NCI-H510A (cell line): ENCODE measurements around the gene RPL26.
A peak's percentile ranks its signal among the peaks of the same experiment; 100 is the strongest.
"Not testable (repeated sequence)": the region's sequence is repeated elsewhere in the genome, so short reads cannot be mapped to it uniquely, and the experiment has no call there.

Source experiments
- DNase-seq: peaks from one replicate; lab custom pipeline; 2025; lab: John Stamatoyannopoulos, UW

RPL26 gene

DNA sequence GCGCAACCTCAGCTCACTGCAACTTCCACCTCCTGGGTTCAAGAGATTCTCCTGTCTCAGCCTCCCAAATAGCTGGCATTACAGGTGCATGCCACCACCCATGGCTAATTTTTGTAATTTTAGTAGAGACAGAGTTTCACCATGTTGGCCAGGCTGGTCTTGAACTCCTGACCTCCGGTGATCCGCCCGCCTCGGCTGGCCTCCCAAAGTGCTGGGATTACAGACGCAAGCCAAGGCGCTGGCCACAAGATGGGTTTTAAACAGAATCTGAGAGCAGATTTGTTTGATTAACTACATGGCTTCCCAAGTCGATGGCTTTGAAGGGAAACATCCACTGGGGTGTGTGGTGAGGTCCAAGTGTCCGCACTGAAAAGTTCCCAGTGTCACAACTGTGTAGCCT is 11.5 kb upstream of the RPL26 start:
- not testable (repeated sequence) for DNase-seq

DNA sequence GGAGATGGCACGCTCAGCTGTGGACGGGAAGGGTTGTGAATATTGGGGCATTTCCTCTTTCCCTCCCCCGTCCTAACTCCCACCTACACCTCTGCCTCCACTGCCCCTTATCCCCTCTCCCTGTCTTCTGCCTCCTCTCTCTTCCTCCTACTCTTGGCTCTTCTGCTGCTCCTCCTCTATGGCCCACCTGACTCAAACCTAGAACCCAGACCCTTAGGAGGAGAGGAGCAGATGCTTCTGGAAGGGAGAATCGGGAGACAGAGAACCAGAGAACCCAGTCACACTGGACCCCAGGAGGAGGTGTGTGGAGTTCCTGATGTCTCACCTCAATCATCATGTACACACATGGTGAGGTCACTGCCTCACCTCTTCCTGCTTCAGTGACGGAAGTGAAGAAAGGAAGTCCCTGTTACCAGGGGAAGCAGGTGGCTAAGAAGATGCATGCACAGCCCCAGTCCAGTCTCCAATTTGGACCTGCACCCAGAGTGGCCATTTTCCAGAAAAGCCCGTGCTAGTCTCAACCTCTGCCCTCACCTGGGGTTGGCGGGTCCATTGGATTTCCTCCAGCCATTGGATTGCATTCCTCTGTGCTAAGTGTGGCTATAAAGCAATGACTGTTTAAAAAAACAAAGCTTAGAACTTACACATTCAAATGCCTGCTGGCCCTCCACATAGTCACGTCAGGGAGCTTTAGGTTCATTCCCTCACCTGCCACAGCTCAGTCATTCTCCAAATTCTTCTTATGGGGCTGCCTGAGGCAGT is 10.7 kb upstream of the RPL26 start:
- no peak for DNase-seq

DNA sequence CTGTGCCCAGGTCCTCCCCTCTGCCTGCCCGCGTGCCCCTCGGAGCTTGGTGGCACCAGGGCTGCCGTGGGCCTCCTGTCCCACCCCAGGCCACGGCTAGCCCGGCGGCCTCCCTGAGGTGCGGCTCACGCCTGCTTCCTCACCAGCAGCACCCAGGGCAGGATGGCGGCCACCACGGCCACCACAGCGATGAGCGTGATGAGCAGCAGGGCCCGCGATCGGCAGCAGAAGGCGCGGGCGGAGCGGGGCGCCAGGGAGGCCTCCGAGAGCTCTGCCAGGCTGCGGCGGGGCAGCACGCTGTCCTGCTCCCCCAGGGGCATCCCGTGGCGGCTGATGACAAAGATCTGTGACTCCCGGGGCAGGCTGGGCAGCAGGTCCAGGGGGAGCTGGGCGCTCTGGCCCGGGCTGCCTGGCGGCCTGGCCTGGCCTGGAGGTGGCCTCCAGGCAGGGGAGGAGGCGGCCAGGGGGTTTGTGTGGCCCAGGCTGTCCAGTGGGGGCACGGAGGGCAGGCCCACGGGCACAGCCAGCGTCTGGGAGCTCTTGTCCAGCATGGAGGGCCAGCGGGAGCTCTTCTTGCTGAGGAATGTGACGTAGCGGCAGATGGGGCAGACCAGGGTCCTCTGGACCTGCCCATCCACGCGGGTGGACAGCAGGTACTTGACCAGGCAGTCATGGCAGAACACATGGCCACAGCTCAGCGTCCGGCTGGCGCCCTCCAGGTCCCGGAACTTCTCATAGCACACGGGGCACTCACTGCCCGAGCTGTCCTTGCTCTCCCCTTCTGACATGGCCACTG is 9.9 kb upstream of the RPL26 start:
- DNase-seq, result no peak

DNA sequence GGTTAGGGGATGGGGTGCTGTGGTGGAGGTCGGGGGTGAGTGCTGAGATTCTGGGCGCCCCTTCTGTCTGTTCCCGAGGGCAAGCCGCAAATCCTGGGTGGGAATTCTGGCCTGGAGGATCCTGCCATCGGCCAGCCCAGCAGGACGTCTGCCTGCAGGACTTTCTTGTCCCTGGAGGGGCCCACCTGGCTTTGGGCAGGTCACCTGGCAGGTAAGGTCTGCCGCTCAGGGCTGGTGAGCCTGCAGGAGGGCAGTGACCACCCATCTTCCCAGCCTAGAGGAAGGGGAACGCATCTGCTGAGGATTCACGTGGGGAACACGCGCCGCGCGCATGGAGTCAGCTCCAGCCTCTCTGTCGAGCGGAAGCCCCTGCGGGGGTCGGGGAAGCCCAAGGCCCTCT is 9.3 kb upstream of the RPL26 start:
- no peak for DNase-seq

DNA sequence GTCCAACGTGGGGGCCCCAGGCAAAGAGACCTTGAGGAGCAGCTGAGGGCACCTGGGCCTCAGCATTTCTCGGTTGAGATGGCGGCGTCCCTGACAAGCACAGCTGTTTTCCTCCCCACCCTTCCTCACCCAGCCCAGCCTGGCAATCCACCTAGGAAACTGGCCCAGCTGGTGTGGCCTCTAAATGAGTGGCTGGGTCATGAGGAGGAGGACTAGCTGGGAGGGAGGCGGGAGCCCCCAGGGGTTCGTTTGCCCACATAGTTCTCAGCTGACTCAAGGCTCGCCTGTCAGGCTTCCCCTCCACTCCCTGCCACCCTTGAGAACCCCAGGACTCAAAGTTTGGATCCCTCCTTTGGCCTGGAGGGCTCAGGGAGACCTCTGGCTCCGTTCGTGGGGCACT is 8.7 kb upstream of the RPL26 start:
- no peak for DNase-seq

DNA sequence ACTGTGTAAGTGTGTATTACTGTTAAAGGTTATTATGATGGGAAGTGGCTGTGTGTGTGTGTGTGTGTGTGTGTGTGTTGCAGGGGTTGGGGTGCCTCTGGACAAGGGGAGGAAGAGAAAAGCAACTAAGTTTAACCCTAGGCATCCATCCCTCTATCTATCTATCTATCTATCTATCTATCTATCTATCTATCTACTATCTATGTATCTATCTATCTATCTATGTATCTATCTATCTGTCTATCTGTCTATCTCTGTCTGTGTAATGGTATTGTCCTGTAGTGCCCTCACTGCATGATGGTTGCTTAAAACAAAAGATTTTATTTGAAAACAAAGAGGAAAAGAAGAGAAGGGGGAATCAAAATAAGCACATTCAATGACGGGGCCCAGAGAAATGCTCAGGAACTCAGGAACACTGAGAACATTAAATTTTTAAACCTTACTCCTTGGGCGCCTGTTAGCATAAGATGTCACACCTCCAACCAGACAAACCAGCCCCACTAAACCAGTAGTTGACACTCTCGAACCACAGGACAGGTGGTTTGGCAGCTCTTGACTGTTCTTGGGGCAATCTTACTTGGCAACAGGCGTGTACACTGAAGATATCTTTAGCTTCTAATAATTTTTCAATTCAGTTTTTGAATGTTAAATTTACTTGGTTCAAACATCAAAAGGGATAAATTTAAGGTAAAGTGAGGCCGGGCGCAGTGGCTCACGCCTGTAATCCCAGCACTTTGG is 5.1 kb upstream of the RPL26 start:
- DNase-seq, result no peak

DNA sequence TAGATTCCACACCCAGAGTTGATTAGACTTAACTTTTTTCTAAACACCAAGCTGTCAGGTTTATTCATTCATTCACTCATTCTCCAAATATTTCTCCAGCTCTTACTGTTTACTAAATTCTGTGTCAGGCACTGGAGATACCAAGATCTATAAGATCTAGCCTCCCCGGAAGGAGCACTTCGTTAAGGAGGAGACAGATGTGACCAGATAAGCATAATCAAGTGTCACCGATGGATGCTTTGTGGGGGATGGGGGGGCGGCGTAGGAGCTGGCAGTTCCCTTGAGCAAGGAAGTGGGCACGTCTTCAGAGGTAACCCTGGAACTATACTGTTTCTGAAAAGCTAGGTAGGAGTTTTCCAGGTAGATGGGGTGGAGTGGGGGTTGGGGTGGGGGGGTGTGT is 3.8 kb upstream of the RPL26 start:
- DNase-seq, result no peak

DNA sequence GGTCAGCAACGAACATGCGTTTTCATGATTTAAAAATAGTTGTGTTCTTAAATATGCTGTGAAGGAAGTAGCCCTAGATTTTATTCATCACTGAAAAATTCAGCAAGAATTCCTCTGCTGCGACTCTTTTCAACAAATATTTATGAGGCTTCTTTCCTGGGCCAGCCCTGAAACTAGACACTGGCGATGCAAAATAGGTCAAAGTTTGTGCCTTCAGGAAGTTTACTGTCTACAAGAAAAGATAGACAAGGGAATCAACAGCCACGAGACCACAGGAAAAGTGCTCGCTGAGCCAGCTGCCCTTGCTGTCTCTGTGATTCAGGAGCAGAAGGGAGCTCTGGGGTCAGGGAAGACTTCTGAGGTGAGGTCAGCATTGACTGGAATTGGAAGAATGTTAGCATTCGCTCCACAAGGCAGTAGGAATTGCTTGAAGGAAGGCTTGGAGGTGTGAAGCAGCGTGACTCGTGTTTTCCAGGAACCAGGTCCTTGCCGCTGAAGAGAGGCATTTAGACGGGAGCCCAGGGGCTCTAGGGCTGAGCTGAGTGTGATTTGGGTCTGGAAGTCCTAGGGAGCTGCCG is 1.9 kb upstream of the RPL26 start:
- DNase-seq, result no peak

DNA sequence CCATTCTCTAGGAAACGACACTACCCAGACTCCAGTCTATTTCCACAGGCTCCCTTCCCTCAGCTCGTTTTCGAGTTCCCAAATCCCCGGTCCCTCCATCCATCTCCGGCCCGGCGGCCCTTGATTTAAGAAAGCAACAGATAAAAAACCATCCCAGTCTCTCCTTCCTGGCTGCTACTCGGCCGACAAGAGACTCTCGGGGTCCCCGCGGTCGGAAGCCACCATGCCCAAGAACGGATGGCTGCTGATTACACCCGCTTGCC is 182 bp downstream of the RPL26 start:
- no peak for DNase-seq

DNA sequence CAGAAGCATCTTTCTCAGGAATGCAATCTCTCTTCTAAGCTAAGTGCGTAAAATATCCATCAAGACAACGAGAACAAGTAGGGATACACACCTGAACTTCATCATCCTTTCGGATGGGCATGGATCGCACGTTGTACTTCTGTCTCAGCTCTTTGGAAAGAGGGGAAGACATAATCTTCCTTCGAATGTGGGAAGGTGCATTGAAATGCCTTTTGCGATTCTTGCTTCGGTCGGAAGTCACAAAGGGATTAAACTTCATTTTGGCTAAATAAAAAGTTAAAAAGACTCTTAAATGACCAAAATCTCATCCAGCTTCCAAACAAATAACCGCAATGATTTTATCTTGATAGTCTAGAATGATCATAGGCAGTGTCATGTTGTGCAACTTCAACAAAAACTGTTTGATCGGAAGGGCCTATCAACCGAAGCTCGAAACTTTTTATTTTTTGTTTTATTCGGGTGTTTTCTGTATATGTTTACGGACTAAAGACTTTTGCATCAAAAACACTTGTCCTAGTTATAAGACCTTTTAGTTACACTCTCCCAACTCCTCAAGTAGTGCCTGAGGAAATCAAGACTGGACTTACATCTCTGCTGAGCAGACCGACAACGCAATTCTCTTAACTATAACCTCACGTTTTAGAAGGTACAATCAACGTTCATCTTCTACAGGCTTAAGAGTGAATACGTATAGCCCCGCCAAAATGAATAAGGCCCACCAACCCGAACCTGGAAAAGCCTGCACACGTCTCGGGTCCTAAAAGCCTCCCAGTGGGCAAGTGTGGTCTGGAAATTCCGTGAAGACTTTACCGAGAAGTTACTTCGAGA is 727 bp downstream of the RPL26 start:
- DNase-seq, result no peak

DNA sequence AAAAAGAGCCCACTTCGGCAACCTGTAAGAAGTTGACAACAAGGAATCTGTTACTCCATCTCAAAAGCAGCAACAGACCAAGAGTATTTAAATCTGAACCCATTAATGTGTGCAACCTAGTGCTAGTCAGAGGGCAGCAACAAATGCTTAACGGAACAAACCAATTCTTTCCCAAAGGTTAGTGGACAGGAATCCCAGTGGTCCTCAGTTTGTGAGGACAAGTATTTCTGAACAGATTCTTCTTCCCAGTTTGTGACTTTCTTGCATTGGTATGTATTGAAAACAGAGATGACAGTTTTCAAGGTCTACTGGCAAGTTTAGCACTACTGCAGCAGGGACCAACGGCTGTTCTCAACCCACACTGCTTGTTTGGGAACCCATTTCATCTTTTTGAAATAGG is 2.9 kb downstream of the RPL26 start:
- DNase-seq, result no peak

DNA sequence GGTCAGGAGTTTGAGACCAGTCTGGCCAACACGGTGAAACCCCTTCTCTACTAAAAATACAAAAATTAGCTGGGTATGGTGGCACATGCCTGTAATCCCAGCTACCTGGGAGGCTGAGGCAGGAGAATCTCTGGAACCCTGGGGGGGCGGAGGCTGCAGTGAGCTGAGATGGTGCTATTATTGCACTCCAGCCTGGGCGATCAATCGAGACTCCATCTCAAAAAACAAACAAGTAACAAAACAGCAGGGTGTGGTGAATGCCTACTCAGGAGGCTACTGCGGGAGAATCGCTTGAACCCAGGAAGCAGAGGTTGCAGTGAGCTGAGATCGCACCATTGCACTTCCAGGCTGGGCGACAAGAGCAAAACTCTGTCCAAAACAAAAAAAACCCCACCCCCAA is 4.9 kb downstream of the RPL26 start:
- not testable (repeated sequence) for DNase-seq

DNA sequence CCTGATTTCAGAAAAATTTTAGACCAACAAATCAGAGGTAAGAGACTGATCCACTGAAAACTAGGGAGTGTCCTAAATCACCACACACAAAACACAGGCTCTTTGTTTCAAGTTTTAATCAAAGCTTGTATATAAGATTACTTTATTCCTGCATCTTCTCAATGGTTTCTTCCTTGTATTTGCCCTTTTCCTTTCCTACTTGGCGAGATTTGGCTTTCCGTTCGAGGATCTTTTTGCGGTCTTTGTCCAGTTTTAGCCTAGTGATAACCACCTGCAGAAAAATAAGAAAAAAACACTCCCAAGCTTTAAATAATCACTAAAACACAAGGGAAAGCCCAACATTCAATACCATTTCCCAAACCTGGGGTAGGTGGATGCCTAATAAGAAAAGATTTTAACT is 5.6 kb downstream of the RPL26 start:
- DNase-seq, result no peak

DNA sequence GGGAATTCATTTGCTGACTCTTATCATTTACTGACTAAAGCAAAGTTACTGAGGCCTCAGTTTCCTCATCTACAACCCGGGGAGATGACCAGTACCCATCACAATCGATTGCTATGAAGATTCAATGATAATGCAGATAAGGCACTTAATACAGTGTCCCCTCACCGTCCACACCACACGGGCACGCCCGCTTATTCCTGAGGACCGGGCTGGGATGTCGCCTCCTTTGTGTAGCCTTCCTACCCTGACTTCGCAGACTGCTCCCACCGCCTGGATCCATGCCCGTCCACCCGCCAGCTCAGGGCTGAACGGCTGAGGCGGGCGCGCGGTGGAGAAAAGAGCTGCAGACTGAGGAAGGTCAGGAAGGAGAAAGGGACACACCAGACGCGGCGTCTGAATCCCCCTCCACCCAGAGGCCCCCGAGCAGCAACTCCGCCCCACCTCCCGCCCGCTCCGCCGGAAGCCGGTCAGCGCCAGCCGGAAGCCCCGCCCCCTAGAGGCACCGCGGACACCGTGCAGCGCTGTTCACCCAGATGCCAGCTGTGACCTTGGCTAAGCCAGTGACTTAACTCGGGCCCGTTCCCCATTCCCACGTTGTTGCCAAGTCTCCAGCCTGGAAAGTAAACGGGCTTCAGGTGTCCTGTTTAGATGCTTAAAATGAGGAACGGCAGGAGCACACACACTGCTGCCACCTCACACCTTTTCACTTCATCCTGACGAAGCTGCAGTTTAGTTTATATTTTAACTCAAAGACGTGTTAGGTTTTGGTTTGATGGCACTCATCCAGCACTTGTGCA is 6.5 kb downstream of the RPL26 start, which contains the start of gene KRABD2:
TSS of gene KRABD2 (minus strand) at position 434 of the 797 bp plus-strand sequence.
- peak; percentile 87 for DNase-seq

DNA sequence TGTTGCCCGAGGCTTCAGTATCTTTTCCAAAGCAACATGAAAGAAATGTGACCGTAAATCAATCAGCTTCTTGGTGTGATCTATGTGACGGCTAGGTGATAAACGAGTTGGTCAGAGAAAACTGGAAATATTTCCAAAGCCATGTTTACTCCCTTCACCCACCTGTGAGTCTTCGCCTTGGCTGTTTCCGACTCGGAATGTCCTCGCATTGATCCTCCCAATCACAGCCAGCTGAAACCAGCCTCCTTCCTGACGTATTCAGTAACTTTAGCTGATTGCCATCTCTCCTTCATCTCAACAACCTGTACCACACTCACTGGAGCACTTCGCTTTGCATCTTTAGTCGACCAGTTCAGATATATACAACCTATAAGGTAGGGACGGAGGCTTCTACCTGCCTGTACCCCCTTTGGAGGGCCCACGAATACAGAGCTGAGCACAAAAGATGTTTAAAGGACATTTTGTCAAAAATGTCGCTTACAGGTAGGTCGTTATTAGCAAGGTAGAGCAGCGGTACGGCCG is 7.2 kb downstream of the RPL26 start:
- no peak for DNase-seq

DNA sequence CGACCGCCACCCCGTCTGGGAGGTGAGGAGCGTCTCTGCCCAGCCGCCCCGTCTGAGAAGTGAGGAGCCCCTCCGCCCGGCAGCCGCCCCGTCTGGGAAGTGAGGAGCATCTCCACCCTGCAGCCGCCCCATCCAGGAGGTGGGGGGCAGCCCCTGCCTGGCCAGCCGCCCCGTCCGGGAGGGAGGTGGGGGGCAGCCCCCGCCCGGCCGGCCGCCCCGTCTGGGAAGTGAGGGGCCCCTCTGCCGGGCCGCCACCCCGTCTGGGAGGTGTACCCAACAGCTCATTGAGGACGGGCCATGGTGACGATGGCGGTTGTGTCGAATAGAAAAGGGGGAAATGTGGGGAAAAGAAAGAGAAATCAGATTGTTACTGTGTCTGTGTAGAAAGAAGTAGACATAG is 9.1 kb downstream of the RPL26 start:
- DNase-seq, result not testable (repeated sequence)

DNA sequence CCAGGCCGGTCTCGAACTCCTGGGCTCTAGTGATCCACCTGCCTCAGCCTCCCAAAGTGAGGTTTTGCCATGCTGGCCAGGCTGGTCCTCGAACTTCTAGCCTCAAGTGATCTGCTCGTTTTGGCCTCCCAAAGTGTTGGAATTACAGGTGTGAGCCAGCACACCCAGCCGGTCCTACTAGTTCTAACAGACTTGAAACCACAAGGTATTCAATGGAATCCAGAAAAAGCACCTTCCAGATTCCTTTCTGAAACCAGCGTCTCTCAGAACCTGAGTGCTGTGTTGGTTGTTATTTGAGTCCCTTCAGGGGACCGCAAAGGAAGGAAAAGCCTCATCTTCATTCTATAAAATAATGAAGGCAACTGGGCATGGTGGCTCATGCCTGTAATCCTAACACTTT is 10.6 kb downstream of the RPL26 start:
- no peak for DNase-seq

DNA sequence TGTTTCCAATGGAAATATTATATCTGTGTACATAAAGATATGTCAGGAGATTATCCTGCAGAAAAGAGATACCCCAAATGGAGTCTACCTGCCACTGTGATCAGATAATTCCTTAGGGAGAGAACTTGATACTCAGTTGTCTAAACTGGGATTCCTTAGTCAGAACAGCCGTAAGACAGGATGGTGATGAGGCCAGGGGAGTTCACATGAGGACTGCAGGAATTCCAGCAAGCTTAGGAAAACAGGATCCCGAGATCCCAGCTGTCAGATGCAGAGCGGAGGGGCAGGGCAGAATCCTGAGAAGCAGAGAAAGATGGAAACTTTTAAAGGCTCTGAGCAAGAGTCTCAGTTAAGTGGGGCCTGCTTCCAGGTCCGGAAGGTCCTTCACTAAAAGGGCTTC is 11.2 kb downstream of the RPL26 start:
- no peak for DNase-seq

DNA sequence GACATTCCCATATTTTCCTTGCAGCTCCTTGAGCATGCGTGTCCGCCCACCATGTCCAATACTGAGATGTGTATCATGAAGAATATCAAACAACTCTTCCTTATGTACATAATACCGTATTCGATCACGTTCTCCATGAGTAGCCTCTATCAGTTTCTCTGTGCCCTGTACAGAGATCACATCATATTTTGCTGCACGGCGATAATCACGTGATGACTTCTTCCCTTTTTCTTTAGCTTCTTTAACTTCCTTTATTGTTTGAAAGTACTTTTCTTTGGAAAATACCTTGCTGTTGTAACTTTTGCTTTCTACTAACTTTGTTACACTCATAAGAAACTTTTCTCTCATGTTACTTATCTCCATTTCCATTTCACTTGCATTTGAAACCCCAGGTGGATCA is 13.0 kb downstream of the RPL26 start:
- DNase-seq, result no peak

DNA sequence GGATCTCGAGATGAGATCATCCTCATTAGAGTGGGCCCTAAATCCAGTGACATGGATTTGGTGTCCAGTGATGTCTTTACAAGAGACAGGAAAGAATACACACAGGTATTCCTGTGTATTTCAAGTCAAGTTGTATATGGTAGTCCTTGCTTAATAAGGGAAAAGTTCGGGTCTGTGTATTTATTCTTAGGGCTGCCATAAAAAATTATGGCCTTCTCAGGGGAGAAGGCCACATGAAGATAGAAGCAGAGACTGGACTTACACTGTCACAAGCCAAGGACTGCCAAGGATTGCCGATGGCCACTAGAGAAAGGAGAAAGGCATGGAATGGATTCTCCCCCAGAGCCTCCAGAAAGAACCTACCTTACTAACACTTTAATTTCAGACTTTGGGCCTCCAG is 14.8 kb downstream of the RPL26 start:
- DNase-seq, result no peak

DNA sequence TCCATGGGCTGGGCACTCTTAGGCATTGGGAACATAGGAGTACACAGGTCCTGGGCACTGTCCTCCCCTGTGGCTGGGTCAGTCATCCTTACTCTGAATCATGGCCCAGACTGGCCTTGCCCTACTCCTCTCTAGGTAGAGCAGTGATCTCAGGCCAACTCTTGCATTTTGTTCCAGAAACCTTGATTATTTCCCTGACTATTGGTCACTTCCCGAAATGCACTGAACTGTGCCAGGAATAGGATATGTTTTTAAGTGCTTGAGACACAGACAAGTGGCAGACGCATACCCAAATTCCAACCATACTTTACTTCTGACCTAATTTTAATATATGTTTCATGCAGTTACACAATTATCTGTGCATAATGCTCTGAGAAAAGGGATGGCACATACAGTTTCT is 16.8 kb downstream of the RPL26 start:
- DNase-seq, result no peak
